Right cardiac atrium (tissue), 5 donors: ENCODE measurements around the gene PRKCE. TPM values are rescaled to one million over a fixed set of nuclear protein-coding genes. Genes with fewer than 3 reads are reported as not detected.
A peak's percentile ranks its signal among the peaks of the same experiment; 100 is the strongest.

Experiments
- ATAC-seq, 2 donors: fragments of 200-7000 bp; cut with Tn5 transposase; one replicate each; pipeline versions ENCODE4 v1.8.0 to v1.9.1; 2020; ENCODE audit warnings: moderate library complexity in 2 of 2, mild to moderate bottlenecking in 1 of 2
- DNase-seq, 3 donors: peaks; one replicate each; pipeline ENCODE4 v3.0.0-alpha.2; 2020
- H3K27ac ChIP-seq: one replicate; pipeline ENCODE4 v1.5.1; 2013; ENCODE audit warnings: mild to moderate bottlenecking, low read length, control low read depth, moderate library complexity
- H3K27me3 ChIP-seq: one replicate; pipeline ENCODE4 v1.6.1; 2013; ENCODE audit not compliant: control insufficient read depth, insufficient read depth
- H3K4me1 ChIP-seq: one replicate; pipeline ENCODE4 v1.6.1; 2013; ENCODE audit warnings: low read length; ENCODE audit not compliant: control insufficient read depth, insufficient read depth
- H3K4me3 ChIP-seq: one replicate; pipeline ENCODE4 v1.5.1; 2013; ENCODE audit warnings: low read length, control low read depth
- H3K9me3 ChIP-seq: one replicate; pipeline ENCODE4 v1.6.1; 2013; ENCODE audit warnings: low read length; ENCODE audit not compliant: control insufficient read depth
- WGBS: extraction: QIAGEN DNeasy Blood & Tissue Kit; methylation state at CpG from one replicate; pipeline ENCODE4 v1.1.7; 2013; 5-methylcytosine and 5-hydroxymethylcytosine counted together
- intact Hi-C, 4 donors: fragments of 100-400 bp; cut with DNase I; formaldehyde crosslinking; loops; one replicate each; pipeline versions ENCODE4 v1.11.0 to v1.14.0; 2022 to 2023
- long read RNA-seq, 4 donors: library from polyadenylated mRNA; unstranded; transcript quantifications; one replicate each; pipeline ENCODE4 v2.0.0, GENCODE V29; 2020 to 2021
- polyA plus RNA-seq: library from polyadenylated mRNA; stranded (reverse); fragments of 200-250 nt; gene quantifications from one replicate; pipeline ENCODE4 v1.2.3, GENCODE V29; 2013
- total RNA-seq, 4 donors: library from RNA; stranded (reverse); fragmentation: NEBNext Ultra II Directional; extraction: Animal tissue kit (Norgen Biotek cat#: 25700); gene quantifications; one replicate each; pipeline ENCODE4 v1.2.1, GENCODE V29; 2021
- donor health status: healthy with polysubstance abuse.
- donor health status: DM: no; HTN: yes; CAD: no.
- donor health status: DM: no; HTN: no; CAD: no.
- donor health status: DM: no; HTN: yes; CAD: no; lungs with severe emphysema.
- donor health status: DM: yes; HTN: yes; CAD: no.

Gene PRKCE
- total RNA-seq, result 10 to 100 TPM; 17.0 to 19.7 (median 19.1) TPM
- 5.5 TPM for polyA plus RNA-seq
- long read RNA-seq, donor 1, full-length matches to known transcripts, result 2 of 14 reads
- long read RNA-seq, donor 1, partial matches to known transcripts, result 3 of 14 reads
- long read RNA-seq, donor 1, other reads (novel, unspliced or antisense), result 9 of 14 reads
- long read RNA-seq, donor 2, full-length matches to known transcripts, result 1 of 10 reads
- long read RNA-seq, donor 2, partial matches to known transcripts, result 3 of 10 reads
- long read RNA-seq, donor 2, other reads (novel, unspliced or antisense), result 6 of 10 reads
- long read RNA-seq, donor 3, partial matches to known transcripts, result 3 of 17 reads
- long read RNA-seq, donor 3, other reads (novel, unspliced or antisense), result 14 of 17 reads
- long read RNA-seq, donor 4, full-length matches to known transcripts, result 1 of 2 reads
- long read RNA-seq, donor 4, partial matches to known transcripts, result 1 of 2 reads
- long read RNA-seq, donor 4, other reads (novel, unspliced or antisense), result 0 of 2 reads

GRCh38 chr2:45651415-45652089 is at the start of gene PRKCE:
TSS of gene PRKCE (plus strand) at chr2:45651675.
- H3K9me3 ChIP-seq, result no peaks in the 10 kb centered on the region
- intact Hi-C loops, result loop anchor here in 2 of 4 donors (5.0 kb wide), 1 partner anchor 121 kb away; no protein-coding TSS in a partner anchor
- WGBS, result under 1% methylated on average over 66 of the region's 66 CpGs

GRCh38 chr2:45602624-45603023 is 48.9 kb upstream of the PRKCE start:
- H3K27ac ChIP-seq, result no peak overlapping the region
- no peak overlapping the region for H3K4me3 ChIP-seq
- no peaks in the 10 kb centered on the region for H3K4me1 ChIP-seq
- 94% methylated on average over 2 of the region's 2 CpGs for WGBS
- ATAC-seq (no peak), DNase-seq (no peak)
- no peaks in the 10 kb centered on the region for H3K27me3 ChIP-seq
- H3K9me3 ChIP-seq, result no peaks in the 10 kb centered on the region
- intact Hi-C loops, result no loop called here

More at GRCh38 chr2:45651415-45652089, at the start of gene PRKCE:
- ATAC-seq (peak; percentile 16 to 48), DNase-seq (peak; percentile 71 to 90 (median 80))
- H3K4me3 ChIP-seq, result peak within 1 kb of the TSS; percentile 89
- peaks cover 8% of the 10 kb centered on the region for H3K4me1 ChIP-seq
- H3K27ac ChIP-seq, result peak within 1 kb of the TSS; percentile 97
- H3K27me3 ChIP-seq, result no peaks in the 10 kb centered on the region

GRCh38 chr2:45605116-45605515 is 46.4 kb upstream of the PRKCE start:
- H3K27me3 ChIP-seq, result no peaks in the 10 kb centered on the region
- ATAC-seq (no peak), DNase-seq (no peak)
- H3K4me3 ChIP-seq, result no peak overlapping the region
- H3K27ac ChIP-seq, result no peak overlapping the region
- H3K9me3 ChIP-seq, result no peaks in the 10 kb centered on the region
- 92% methylated on average over 2 of the region's 2 CpGs for WGBS
- intact Hi-C loops, result no loop called here
- no peaks in the 10 kb centered on the region for H3K4me1 ChIP-seq

GRCh38 chr2:45606796-45607195 is 44.7 kb upstream of the PRKCE start:
- no peaks in the 10 kb centered on the region for H3K27me3 ChIP-seq
- DNase-seq (no peak), ATAC-seq (no peak)
- WGBS, result 71% methylated on average over 1 of the region's 1 CpG
- no peak overlapping the region for H3K27ac ChIP-seq
- intact Hi-C loops, result no loop called here
- H3K4me1 ChIP-seq, result no peaks in the 10 kb centered on the region
- H3K9me3 ChIP-seq, result no peaks in the 10 kb centered on the region
- H3K4me3 ChIP-seq, result no peak overlapping the region

GRCh38 chr2:45607701-45608100 is 43.8 kb upstream of the PRKCE start:
- no peak overlapping the region for H3K27ac ChIP-seq

GRCh38 chr2:45610281-45611019 is 41.0 kb upstream of the PRKCE start:
- intact Hi-C loops, result no loop called here
- peak; percentile 79 to 80 for ATAC-seq
- peak overlapping the region; percentile 98 for H3K4me3 ChIP-seq
- H3K9me3 ChIP-seq, result no peaks in the 10 kb centered on the region
- no peaks in the 10 kb centered on the region for H3K4me1 ChIP-seq
- DNase-seq, result peak; percentile 39 to 70 (median 68)
- under 1% methylated on average over 23 of the region's 23 CpGs for WGBS
- H3K27me3 ChIP-seq, result no peaks in the 10 kb centered on the region
- peak overlapping the region; percentile 96 for H3K27ac ChIP-seq

More at GRCh38 chr2:45607701-45608100, 43.8 kb upstream of the PRKCE start:
- WGBS, result 84% methylated on average over 1 of the region's 1 CpG
- Histone ChIP-seq H3K9me3 (no peaks in the 10 kb centered on the region), H3K4me1 (no peaks in the 10 kb centered on the region), H3K27me3 (no peaks in the 10 kb centered on the region), H3K4me3 (no peak overlapping the region)
- DNase-seq (no peak), ATAC-seq (no peak)
- intact Hi-C loops, result no loop called here

- Histone ChIP-seq H3K27ac (peak within 1 kb of the TSS; percentile 96), H3K4me3 (peak within 1 kb of the TSS; percentile 98), H3K27me3 (no peaks in the 10 kb centered on the region), H3K9me3 (no peaks in the 10 kb centered on the region), H3K4me1 (no peaks in the 10 kb centered on the region)
- ATAC-seq (peak; percentile 98), DNase-seq (peak; percentile 95 to 98 (median 97))
- intact Hi-C loops, result no loop called here
- WGBS, result 3% methylated on average over 44 of the region's 44 CpGs
These were observed 40.2 kb upstream of the PRKCE start, which contains the start of gene SRBD1 for GRCh38 chr2:45611020-45611859. TSS of gene SRBD1 (minus strand) at chr2:45611267. CDS start at chr2:45605441, 5,826 bp downstream.

- WGBS, result 74% methylated on average over 2 of the region's 2 CpGs
- DNase-seq, result no peak
- H3K27ac ChIP-seq, result no peak overlapping the region
- no peaks in the 10 kb centered on the region for H3K9me3 ChIP-seq
- H3K27me3 ChIP-seq, result no peaks in the 10 kb centered on the region
- no peaks in the 10 kb centered on the region for H3K4me1 ChIP-seq
- ATAC-seq, result no peak
- intact Hi-C loops, result no loop called here
- H3K4me3 ChIP-seq, result no peak overlapping the region
These were observed 39.2 kb upstream of the PRKCE start for GRCh38 chr2:45612285-45612684.

- Histone ChIP-seq H3K4me3 (no peak overlapping the region), H3K27ac (no peak overlapping the region), H3K4me1 (no peaks in the 10 kb centered on the region), H3K9me3 (no peaks in the 10 kb centered on the region), H3K27me3 (no peaks in the 10 kb centered on the region)
- DNase-seq, result no peak
- intact Hi-C loops, result no loop called here
- ATAC-seq, result no peak
- 78% methylated on average over 2 of the region's 2 CpGs for WGBS
These were observed 38.7 kb upstream of the PRKCE start for GRCh38 chr2:45612731-45613130.

GRCh38 chr2:45614330-45614729 is 37.1 kb upstream of the PRKCE start:
- WGBS, result 48% methylated on average over 1 of the region's 1 CpG
- no peak overlapping the region for H3K4me3 ChIP-seq
- DNase-seq (no peak), ATAC-seq (no peak)
- H3K27me3 ChIP-seq, result no peaks in the 10 kb centered on the region
- no peaks in the 10 kb centered on the region for H3K4me1 ChIP-seq
- peak overlapping the region; percentile 6 for H3K27ac ChIP-seq
- no peaks in the 10 kb centered on the region for H3K9me3 ChIP-seq
- intact Hi-C loops, result no loop called here
